SU-DHL-6 (cell line): ENCODE measurements around the gene HMCN2.

ENCODE experiments used
- CTCF ChIP-seq: fragments of 200-600 bp; sonication (generic); IDR thresholded peaks from one replicate; pipeline ENCODE4 v1.5.1; 2017; ENCODE audit warnings: antibody characterized with exemption, mild to moderate bottlenecking, low read length, moderate library complexity; ENCODE audit not compliant: insufficient read depth, poor library complexity, severe bottlenecking
- EZH2phosphoT487 ChIP-seq: fragments of 200-600 bp; sonication (generic), shearing (Covaris generic); conservative IDR thresholded peaks from 2 replicates; pipeline ENCODE4 v1.6.1; 2018; ENCODE audit warnings: mild to moderate bottlenecking, antibody characterized with exemption, low read length, moderate library complexity, mixed read lengths

- no peak for TF ChIP-seq CTCF
- TF ChIP-seq EZH2phosphoT487 = no peak
Observed at GRCh38 chr9:130315446-130316226, 50.1 kb downstream of the HMCN2 start.
